ENCODE results near the gene IFTAP. TPM values are rescaled to one million over a fixed set of nuclear protein-coding genes. Genes with fewer than 3 reads are reported as not detected.

IFTAP gene
- total RNA-seq, 1 donor from 2014 or later, result 57.5 TPM

GRCh38 chr11:36598051-36598450 lies 3.7 kb downstream of the IFTAP start, which contains the start of gene RAG2:
Gene RAG2, minus strand, starts transcription at chr11:36598236. Its CDS starts 4,068 bp downstream, at chr11:36594168.
- no peak for DNase-seq (ENCODE audit: low read depth)

DNA sequence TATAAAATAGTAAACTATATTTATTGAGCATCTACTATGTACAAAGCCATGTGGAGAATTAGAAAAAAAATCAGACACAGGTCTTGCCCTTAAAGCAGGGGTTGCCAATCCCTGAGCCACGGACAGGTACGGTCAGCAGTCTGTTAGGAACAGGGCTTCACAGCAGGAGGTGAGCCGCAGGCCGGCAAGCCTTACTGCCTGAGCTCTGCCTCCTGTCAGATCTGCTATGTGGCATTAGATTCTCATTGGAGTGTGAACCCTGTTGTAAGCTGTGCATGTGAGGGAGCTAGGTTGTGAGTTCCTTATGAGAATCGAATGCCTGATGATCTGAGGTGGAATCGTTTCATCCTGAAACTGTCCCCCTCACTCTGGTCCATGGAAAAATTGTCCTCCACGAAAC lies 5.9 kb downstream of the IFTAP start:
- no peak for DNase-seq (ENCODE audit: low read depth)

- DNase-seq (ENCODE audit: low read depth), result no peak
Observed at GRCh38 chr11:36601155-36601554, 6.9 kb downstream of the IFTAP start.

DNA sequence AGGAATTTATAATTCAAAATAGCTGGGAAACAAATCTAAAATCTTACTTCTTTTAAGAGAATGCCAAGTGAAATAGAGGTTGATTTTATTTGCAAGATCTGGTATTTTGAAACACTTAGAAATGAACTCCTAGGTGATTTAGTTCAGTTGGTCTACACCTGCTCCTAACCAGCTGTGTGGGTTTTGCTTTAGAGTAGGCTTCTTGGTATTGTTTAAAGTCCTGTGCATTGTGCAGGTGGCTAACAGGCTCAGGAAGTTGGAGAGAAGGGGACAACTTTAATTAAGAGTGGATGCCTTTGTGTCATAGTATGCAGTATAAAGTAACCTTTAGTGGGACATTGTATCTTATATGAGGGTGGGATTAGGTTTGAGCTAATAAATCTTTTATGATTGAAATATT lies 7.8 kb downstream of the IFTAP start:
- no peak for DNase-seq (ENCODE audit: low read depth)

DNA sequence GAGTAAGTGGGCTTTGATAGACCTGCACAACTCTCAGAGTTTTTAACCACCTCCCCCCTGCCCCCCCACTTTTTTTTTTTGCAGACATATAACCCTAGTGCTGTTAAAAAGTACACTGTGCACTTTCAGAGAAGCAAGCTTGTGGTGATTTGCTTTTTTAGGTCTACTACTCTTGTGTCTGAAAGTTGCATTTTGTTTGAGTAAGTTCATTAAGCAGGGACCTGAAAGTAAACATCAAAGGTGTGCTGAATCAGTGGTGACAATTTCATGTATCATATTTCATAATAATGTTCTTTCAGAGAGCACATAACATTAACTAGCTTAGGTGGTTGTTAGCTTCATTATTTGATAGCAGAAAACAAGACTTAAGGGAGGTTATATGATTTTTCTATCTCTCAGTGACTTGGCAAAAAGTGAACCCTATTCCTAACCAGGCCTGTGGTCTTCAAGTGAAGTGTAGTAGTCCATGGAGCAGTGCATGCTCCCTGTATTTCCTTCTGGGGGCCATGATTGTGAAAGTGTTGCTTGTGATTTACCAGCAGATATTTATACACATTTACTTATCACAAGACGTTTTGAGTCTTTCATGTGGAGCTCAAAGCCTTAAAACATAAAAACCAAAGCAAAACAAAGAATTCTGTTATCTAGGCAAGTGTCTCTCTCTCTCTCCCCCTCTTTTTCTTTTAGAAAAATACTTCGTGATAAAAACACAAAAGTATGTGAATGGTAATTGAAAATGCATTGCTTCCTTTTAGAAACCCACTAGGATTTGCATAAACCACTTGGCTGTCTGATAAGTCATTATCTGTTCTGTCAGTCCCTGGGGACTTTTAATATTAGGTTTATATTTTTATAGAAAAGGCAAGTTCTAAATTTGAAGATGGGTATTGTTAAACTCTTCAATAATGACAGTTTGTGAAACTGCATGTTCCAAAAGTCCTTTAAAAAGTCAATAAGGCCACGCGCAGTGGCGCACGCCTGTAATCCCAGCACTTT lies 11.2 kb downstream of the IFTAP start:
- DNase-seq (ENCODE audit: low read depth), result no peak

DNA sequence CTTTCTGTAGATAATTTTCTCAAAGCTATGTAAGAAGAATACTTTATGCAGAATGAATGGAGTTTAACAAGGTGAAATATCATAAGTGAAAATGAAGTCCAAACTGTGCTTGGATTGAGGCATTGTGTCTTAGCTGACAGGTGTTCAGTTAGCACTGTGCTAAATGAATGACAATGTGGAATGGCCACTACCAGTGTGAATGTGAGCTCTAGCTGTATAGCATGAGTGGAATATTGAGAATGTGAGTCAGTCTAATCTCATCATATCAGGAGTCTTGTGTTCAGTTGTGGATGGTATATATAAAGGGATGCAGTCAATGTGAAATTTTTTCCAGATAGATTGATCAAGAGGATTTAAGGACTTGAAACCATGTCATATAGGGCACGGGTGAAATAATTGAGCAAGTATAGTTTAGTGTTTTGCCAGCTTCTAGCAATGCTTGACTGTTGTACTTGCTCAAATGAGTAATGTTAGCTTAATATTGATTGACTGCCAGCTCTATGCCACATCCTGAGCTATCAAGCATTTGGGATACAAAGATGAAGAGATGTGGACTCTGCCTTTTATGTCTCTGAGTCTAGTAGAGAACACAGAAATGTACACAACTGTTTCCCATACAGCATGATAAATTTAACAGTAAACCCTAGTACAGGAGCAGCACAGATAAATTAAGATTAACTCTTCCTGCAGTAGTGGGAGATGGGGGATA lies 14.3 kb downstream of the IFTAP start:
- no peak for DNase-seq (ENCODE audit: low read depth)

DNA sequence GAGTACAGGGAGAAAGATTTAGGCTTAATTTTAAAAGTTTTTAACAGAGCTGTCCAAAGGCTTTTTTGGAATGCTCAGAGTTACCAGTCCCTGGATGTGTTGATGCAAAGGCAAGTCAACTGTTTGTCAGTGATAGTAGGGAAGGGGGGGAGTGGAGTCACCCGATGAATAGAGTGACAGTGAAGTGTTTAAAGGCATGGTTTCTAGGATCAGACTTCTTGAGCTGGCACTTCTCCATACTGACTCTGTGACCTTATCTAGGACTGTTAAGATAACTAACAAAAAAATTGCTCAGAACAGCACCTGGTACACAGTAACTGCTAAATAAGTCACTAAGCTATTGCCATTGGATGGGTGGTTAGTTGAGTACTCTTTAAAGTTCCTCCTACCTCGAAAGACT lies 15.1 kb downstream of the IFTAP start:
- DNase-seq (ENCODE audit: low read depth), result no peak

DNA sequence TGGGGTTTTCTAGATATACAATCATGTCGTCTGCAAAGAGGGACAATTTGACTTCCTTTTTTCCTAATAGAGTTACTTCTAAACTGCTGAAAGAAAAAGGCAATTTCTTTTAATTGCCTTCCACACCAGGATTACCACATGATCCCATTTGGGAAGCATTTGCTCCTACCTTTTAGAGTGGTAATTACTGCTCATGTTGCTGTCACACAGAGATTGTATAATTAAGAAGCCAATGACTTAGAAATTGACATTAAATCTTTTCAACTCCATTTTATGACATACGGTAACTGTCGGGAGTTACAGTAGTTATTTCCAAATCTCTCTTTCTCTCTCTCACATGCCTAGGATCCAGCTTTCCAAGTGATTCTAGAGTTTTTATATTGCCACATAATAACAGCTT lies 21.5 kb downstream of the IFTAP start:
- DNase-seq (ENCODE audit: low read depth), result no peak

DNA sequence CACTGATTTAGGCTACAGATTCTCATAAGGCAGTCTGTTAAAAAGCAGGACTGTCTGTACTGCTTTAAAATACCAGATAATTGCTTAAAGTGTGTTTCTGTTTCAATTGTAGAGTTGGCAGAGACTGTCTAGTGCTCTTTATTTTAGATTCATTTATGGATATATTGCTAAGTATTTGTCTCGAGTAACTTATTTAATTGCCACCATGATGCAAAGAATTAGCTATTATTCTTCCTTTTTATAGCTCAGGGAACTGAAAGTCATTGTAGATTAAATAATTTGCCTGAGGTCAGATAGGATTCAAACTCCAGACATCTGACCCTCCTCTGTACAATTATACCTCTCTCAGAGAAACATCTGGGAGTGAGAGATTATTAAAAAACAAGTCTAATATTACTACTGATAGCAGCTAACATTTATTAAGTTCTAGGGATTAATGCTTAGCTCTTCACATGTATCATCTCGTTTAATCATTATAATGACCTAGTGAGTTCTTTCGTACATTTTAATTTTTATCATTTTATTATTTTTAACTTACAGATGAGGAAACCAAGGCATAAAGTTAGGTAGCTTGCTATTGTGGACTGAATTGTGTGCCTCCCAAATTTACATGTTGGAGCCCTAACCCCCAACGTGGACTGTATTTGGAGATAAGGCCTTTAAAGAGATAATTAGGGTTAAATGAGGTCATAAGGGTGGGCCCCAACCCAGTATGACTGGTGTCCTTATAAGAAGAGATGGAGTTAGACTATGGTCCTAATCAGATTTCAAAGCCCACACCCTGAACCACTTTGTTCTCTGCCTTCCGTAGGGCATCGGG lies 23.5 kb downstream of the IFTAP start:
- no peak for DNase-seq (ENCODE audit: low read depth)

- no peak for DNase-seq (ENCODE audit: low read depth)
Observed at GRCh38 chr11:36618363-36619047, 24.2 kb downstream of the IFTAP start.

- DNase-seq (ENCODE audit: low read depth), result no peak
Observed at GRCh38 chr11:36619502-36619901, 25.2 kb downstream of the IFTAP start.

- DNase-seq (ENCODE audit: low read depth), result no peak
Observed at GRCh38 chr11:36620246-36620645, 25.9 kb downstream of the IFTAP start.

DNA sequence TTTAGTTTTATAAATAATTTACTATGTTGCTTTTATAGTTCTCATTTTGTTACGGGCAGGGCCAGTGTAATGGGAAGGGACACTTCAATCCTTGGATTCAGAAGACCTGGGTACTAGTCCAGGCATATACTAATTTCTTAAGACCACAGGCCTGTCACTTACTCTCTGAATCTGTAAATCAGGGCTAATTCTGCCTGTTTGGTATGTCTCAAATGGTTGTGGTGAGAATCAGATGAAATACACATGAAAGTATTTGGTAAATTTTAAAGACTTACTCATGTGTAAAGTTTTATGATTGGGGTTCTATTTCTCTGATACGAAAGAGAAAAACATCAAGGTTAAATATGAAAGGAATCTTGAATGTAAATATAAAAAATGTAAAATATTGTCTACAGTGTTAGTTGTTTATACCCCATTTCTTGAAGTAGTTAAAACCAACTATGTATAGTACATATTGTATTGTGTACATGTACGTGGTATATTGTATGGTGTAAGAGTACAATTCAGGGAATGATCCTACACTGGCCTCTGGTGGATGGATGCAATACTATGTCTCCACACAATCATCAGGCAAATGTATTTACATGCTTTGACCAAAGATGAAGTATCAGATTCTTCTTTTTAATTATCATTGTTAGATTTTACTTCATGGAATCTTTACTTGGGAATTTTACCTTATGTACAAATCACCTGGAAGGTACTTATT lies 28.3 kb downstream of the IFTAP start:
- peak; percentile 57 for DNase-seq (ENCODE audit: low read depth)

DNA sequence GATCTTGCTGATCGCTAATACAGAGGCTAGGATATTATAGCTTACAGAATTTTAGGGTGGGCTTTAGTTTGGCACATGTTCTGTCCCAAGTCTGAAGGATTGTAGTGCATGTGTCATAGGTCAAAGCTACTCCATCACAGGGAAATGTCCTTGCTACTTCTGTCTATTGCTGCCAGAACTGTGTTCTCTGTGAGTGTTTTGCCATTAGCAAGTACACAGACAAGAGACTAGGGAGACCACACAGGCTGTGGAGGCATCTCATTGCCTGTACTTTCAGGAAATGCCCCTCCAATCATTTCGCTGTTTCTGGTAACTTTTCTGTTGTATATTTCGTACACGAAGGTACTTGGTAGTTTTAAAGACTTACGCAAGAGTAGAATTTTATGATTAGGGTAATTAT lies 29.2 kb downstream of the IFTAP start:
- DNase-seq (ENCODE audit: low read depth), result no peak

- DNase-seq (ENCODE audit: low read depth), result no peak
Observed at GRCh38 chr11:36627006-36627405, 32.7 kb downstream of the IFTAP start.

DNA sequence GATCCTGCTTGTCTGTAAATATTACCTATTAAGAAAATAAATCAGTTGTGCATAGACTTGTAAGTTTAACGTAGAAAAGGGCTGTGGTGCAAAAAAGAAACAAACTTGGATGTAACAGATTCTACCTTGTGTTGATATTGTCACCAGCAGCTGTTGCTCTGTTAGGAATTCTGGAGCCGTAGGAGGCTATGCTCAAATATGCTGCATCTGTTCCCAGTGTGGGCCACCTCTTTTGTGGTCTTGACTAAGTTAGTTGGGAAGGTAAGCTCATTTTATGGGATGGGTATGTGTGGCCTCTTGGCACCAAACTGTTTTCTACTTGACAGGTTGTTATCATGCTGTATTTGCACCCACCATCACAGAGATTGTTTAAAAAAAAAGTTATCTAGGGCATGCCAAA lies 33.2 kb downstream of the IFTAP start:
- DNase-seq (ENCODE audit: low read depth), result no peak

DNA sequence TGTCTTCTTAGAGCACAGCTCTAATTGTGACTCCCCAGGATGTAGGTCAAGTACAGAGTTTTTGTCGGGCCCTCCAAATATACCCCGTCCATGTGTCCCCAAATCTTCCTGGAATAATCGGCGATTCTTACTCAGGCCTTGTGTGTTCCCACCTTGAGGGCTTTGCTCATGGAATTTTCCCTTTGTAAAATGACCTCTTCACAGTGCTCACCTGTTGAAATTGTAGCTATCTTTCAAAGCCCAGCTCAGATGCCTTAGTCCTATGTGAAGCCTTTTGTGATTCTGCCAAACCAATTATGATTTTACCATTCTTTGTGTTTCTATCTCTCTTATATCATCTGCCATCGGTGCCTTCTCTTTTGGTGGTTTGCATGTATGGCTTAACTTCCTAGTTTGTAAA lies 33.8 kb downstream of the IFTAP start:
- DNase-seq (ENCODE audit: low read depth), result no peak

DNA sequence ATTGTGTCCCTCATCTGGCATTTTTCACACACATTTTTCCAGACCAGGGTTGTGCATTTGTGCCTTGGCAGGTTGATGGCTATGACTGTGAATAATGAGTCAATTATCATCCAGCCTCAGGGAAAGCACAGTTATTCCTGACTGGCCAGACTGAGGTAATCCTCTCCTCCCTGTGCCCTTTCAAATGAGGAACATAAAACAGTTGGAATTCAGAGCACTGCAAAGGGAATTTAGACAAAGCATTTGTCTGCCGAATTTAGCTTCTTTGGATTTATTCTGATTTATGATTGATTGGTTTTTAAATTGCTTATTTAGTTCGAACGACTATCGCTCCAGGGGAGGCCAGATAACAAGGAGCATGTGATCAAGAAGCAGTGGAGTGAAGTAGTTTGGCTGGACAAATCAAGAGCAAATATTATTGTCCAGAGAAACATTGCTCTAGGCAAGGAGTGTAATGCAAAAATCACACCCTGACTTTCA lies 34.5 kb downstream of the IFTAP start:
- DNase-seq (ENCODE audit: low read depth), result peak; percentile 54

DNA sequence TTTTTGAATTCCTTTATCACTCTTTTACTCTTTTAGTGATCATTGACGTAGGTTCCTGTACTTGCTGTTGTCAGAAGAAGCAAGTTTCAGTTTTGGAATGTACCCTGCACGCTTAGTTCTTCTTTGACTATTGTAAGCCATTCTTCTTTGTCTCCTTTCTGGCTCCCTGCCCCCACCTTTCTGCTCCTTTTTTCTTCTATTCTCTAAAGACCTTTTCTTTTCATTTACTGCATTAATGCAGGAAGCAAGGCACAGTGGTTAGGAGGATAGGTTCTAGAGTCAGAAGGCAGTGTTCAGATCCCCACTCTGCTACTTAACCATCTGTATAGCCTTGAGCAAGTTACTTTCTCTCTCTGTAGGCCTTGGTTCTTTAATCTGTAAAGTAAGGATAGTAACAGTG lies 37.5 kb downstream of the IFTAP start:
- DNase-seq (ENCODE audit: low read depth), result no peak

DNA sequence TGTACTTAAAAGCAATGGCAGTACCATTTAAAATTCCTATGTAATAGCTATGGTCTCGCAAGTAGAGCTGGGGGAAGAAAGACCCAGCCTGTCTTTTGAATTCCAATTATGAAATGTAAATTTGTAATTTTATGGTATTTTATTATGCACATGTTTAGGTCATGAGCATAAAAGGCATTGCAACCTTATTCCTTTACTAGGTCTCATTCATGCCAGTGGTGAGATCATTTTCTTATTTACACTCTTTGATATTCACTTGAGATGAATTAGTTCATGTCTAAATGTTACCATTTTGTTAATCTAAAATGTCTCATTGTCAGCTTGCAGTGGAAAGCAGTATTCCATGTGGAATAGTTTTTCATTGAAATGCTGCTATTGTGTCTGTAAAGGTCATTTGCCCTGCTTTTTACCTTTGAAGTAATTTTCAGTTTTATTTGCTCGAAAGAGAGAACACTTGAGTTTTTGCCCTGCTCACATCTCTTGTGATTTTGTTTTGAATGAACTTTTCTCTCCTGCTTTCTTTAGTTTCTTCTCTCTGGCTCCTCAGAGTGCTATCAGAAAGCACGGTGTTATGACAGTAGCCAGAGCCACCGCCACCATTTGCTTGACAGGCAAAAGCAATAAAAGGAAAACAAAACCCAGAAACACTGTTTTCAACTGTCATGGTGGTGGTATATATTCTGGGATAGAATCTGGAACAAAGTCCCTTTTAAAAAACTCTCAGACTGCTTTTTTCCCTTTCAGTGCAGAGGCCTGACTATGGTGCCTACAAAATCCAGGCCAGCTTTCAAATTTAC lies 41.0 kb downstream of the IFTAP start:
- no peak for DNase-seq (ENCODE audit: low read depth)

Data from renal cortical epithelial cell (primary cell).